PC-3 (cell line): ENCODE results near the gene DHRS1. TPM values are rescaled to one million over a fixed set of nuclear protein-coding genes. Genes with fewer than 3 reads are reported as not detected.

Source experiments
- ATAC-seq: fragments of 200-7000 bp; cut with Tn5 transposase; 2 replicates; pipeline ENCODE4 v1.9.1; 2020; ENCODE audit warnings: mild to moderate bottlenecking, moderate library complexity
- BruUV-seq: library from RNA; stranded (reverse); fragments of 400-500 nt; replicated peaks from 2 replicates; lab custom pipeline; 2021; lab: Mats Ljungman, UMichigan
- CTCF ChIA-PET: fragments of 300-600 bp; sonication (Branson Sonifier 250); formaldehyde crosslinking; loops from one replicate; lab custom pipeline; 2022; ENCODE audit warnings: antibody characterized with exemption; lab: Charles Lee
- POLR2A ChIA-PET: fragments of 300-600 bp; sonication (Branson Sonifier 250); formaldehyde crosslinking; loops from one replicate; lab custom pipeline; 2022; ENCODE audit warnings: antibody characterized with exemption; ENCODE audit not compliant: unreplicated experiment; lab: Charles Lee
- DNase-seq: peaks from one replicate; pipeline ENCODE4 v3.0.0-alpha.2; 2015
- H2AFZ ChIP-seq: fragments of 300-600 bp; sonication (generic); 2 replicates; pipeline ENCODE4 v1.6.0; 2016; ENCODE audit warnings: antibody characterized with exemption, low read length
- H3F3A ChIP-seq: fragments of 300-600 bp; sonication (generic); one replicate; pipeline ENCODE4 v1.6.0; 2017; ENCODE audit warnings: antibody characterized with exemption, low read length, control low read depth, mild to moderate bottlenecking; ENCODE audit not compliant: unreplicated experiment
- H3K27ac ChIP-seq: fragments of 300-600 bp; sonication (generic); 2 replicates; pipeline ENCODE4 v1.5.1; 2016; ENCODE audit warnings: mild to moderate bottlenecking, low read length
- H3K27me3 ChIP-seq: fragments of 300-600 bp; sonication (generic); 2 replicates; pipeline ENCODE4 v1.6.1; 2016; ENCODE audit warnings: low read length, mixed read lengths
- H3K36me3 ChIP-seq: fragments of 300-600 bp; sonication (generic); 2 replicates; pipeline ENCODE4 v1.6.1; 2016; ENCODE audit warnings: low read depth, mixed run types, low read length, mixed read lengths
- H3K4me1 ChIP-seq: fragments of 300-600 bp; sonication (generic); 2 replicates; pipeline ENCODE4 v1.5.1; 2016; ENCODE audit warnings: low read length; ENCODE audit not compliant: insufficient read depth
- H3K4me2 ChIP-seq: fragments of 300-600 bp; sonication (generic); 2 replicates; pipeline ENCODE4 v1.6.0; 2016; ENCODE audit warnings: low read length
- H3K4me3 ChIP-seq: fragments of 300-600 bp; sonication (generic); 2 replicates; pipeline ENCODE4 v1.5.1; 2016; ENCODE audit warnings: mild to moderate bottlenecking, low read length, mixed read lengths
- H3K79me2 ChIP-seq: fragments of 300-600 bp; sonication (generic); 2 replicates; pipeline ENCODE4 v1.6.1; 2017; ENCODE audit warnings: low read length, mixed read lengths
- H3K9ac ChIP-seq: fragments of 300-600 bp; sonication (generic); 2 replicates; pipeline ENCODE4 v1.6.0; 2016; ENCODE audit warnings: mild to moderate bottlenecking, low read length
- H3K9me2 ChIP-seq: fragments of 300-600 bp; sonication (generic); replicated peaks from 2 replicates; pipeline ENCODE4 v1.6.1; 2016; ENCODE audit warnings: mixed run types, low read length, mixed read lengths
- H3K9me3 ChIP-seq: fragments of 300-600 bp; sonication (generic); 2 replicates; pipeline ENCODE4 v1.6.1; 2016; ENCODE audit warnings: low read length, mixed read lengths
- H4K20me1 ChIP-seq: fragments of 300-600 bp; sonication (generic); 2 replicates; pipeline ENCODE4 v1.6.1; 2016; ENCODE audit warnings: low read length, mixed read lengths
- CTCF ChIP-seq: fragments of 300-600 bp; sonication (generic); conservative IDR thresholded peaks from 2 replicates; pipeline ENCODE4 v1.5.1; 2017; ENCODE audit warnings: antibody characterized with exemption, low read depth, mild to moderate bottlenecking, low read length
- EZH2 ChIP-seq: fragments of 300-600 bp; sonication (generic); IDR thresholded peaks from one replicate; pipeline ENCODE4 v1.6.1; 2017; ENCODE audit warnings: antibody characterized with exemption, mild to moderate bottlenecking, low read length; ENCODE audit not compliant: unreplicated experiment
- EZH2phosphoT487 ChIP-seq: fragments of 300-600 bp; sonication (generic); IDR thresholded peaks from 2 replicates; pipeline ENCODE4 v1.6.1; 2018; ENCODE audit warnings: mild to moderate bottlenecking, antibody characterized with exemption, low read length, borderline replicate concordance
- intact Hi-C: fragments of 100-400 bp; cut with micrococcal nuclease; formaldehyde crosslinking; loops from 2 replicates; pipeline ENCODE4 v1.9.0; 2023
- total RNA-seq: library from RNA; depleted of rRNA; stranded (reverse); fragments of >200 nt; gene quantifications from 2 replicates; pipeline ENCODE4 v1.2.3, GENCODE V29; 2014

Gene DHRS1
- total RNA-seq, 1 experiment from 2014 or later, result 15.9 TPM

GRCh38 chr14:24279301-24280186, 20.0 kb downstream of the DHRS1 start:
- intact Hi-C loops, result no loop called here
- H3K4me2 ChIP-seq, result no peak overlapping the region
- no peak overlapping the region for H2AFZ ChIP-seq
- peak; percentile 56; the same call in 1 of the 2 replicates for TF ChIP-seq CTCF
- TF ChIP-seq EZH2, result no peak
- POLR2A ChIA-PET, result interaction anchor here (0.7 kb wide), 1 partner anchor 8 kb away, joined by 3 read pairs; the partner anchor contains the start of gene RABGGTA
- H3K27me3 ChIP-seq, result no peaks in the 10 kb centered on the region
- DNase-seq (peak; percentile 56), ATAC-seq (no peak)
- H3K4me3 ChIP-seq, result no peak overlapping the region
- no peaks in the 10 kb centered on the region for H4K20me1 ChIP-seq
- H3K9me3 ChIP-seq, result no peaks in the 10 kb centered on the region
- H3F3A ChIP-seq, result no peaks in the 10 kb centered on the region
- H3K36me3 ChIP-seq, result no peaks in the 10 kb centered on the region
- no peaks in the 10 kb centered on the region for H3K79me2 ChIP-seq
- H3K9ac ChIP-seq, result no peak overlapping the region
- peaks cover 7% of the 10 kb centered on the region for H3K4me1 ChIP-seq
- H3K27ac ChIP-seq, result no peak overlapping the region
- no peaks in the 10 kb centered on the region for H3K9me2 ChIP-seq
- BruUV-seq, result no TSS peak
- CTCF ChIA-PET, result interaction anchor here (0.7 to 1.0 kb wide), 2 partner anchors 17 to 18 kb away, joined by 3 read pairs; no protein-coding TSS in a partner anchor

- peaks cover 16% of the 10 kb centered on the region for H3K4me1 ChIP-seq
- TF ChIP-seq EZH2phosphoT487 (no peak), CTCF (no peak), EZH2 (no peak)
- ChIA-PET CTCF (no interaction called here), POLR2A (no interaction called here)
- H3K27ac ChIP-seq, result no peak overlapping the region
- H3K9ac ChIP-seq, result no peak overlapping the region
- no peak overlapping the region for H3K4me2 ChIP-seq
- no peaks in the 10 kb centered on the region for H3K27me3 ChIP-seq
- ATAC-seq (no peak), DNase-seq (no peak)
- no peaks in the 10 kb centered on the region for H4K20me1 ChIP-seq
- no peak overlapping the region for H3K4me3 ChIP-seq
- H3K9me3 ChIP-seq, result no peaks in the 10 kb centered on the region
- no TSS peak for BruUV-seq
- no peaks in the 10 kb centered on the region for H3K9me2 ChIP-seq
- H3K79me2 ChIP-seq, result no peaks in the 10 kb centered on the region
- H2AFZ ChIP-seq, result no peak overlapping the region
- intact Hi-C loops, result no loop called here
- no peaks in the 10 kb centered on the region for H3K36me3 ChIP-seq
- no peaks in the 10 kb centered on the region for H3F3A ChIP-seq
Measured at GRCh38 chr14:24278424-24278823, 21.2 kb downstream of the DHRS1 start.
